Measurements from ENCODE around the gene SAMD1. TPM values are rescaled to one million over a fixed set of nuclear protein-coding genes. Genes with fewer than 3 reads are reported as not detected.
A peak's percentile ranks its signal among the peaks of the same experiment; 100 is the strongest.

SAMD1 gene
- total and polyA plus RNA-seq, 2 experiments from 2014 or later: 32.2 to 69.0 TPM

DNA sequence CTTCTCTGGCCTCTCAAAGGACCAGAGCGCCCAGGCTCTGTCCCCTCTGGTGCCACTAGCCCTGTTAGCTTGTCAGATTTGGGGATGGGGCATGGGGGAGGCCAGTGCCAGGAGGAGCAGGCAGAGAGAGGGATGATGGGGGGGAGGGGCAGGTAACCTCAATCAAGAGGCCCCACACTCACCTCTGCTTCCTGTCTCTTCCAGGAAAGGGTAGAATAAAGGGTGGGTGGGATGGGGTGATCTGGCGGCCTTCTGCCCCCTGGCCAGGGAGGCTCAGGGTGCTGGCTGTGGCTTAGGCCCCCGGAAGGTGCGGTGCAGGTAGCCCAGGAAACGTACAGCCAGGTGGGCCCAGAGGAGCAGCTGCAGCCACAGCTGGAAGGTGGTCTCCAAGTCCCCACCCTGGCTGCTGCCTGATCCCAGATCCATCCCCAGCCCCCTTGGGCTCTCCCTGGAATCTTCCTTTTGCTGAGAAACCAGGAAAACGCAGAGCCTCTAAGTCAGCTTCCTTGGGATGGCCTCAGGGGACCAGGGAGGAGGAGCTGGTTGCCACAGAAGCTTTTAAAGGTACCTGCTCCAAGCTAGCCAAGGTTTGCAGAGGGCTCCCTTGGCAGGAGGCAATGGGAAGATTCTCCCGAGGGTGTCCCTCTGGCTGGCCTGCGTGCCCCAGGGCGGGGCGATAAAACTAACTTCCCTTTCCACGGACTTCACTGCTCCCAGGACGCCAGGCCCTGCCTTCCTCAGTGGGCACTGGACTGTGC is 21.7 kb upstream of the SAMD1 start:
- Mint-ChIP-seq H3K9me3 (no peaks in the 10 kb centered on the region; the same call in 2 of the 3 replicates), H3K4me1 (peaks cover 36% of the 10 kb centered on the region), H3K27me3 (ENCODE audit: insufficient read depth, low read depth, poor library complexity) (peaks cover 4% of the 10 kb centered on the region), H3K4me3 (no peak overlapping the region; the same call in 2 of the 3 replicates), H3K36me3 (ENCODE audit: low read depth) (no peaks in the 10 kb centered on the region), H3K27ac (0 out of 2 replicates have a peak overlapping the region, but pooled peaks have one; percentile 27)
- Histone ChIP-seq H3K4me3 (0 out of 2 replicates have a peak overlapping the region, but pooled peaks have one; percentile 30), H3K4me2 (peak overlapping the region; percentile 68), H3K27me3 (ENCODE audit: insufficient read depth) (no peaks in the 10 kb centered on the region), H3K79me2 (replicated peaks; ENCODE audit: insufficient read depth) (peaks cover 17% of the 10 kb centered on the region), H3F3A (replicated peaks; ENCODE audit: low read depth) (peaks cover 15% of the 10 kb centered on the region), H2AFZ (no peak overlapping the region), H3K36me3 (ENCODE audit: insufficient read depth) (no peaks in the 10 kb centered on the region), H4K20me1 (replicated peaks; ENCODE audit: insufficient read depth) (peaks cover 11% of the 10 kb centered on the region), H3K4me1 (ENCODE audit: insufficient read depth) (peaks cover 42% of the 10 kb centered on the region), H3K27ac (ENCODE audit: low read depth) (0 out of 2 replicates have a peak overlapping the region, but pooled peaks have one; percentile 63), H3K9me2 (ENCODE audit: insufficient read depth) (no peaks in the 10 kb centered on the region)
- peak; percentile 34 for DNase-seq (ENCODE audit: low spot score)
- TF ChIP-seq CREB1 (CRISPR knock-in tag; IDR thresholded peaks at IDR 0.05; ENCODE audit: low read depth): no peak
- no peak for TF ChIP-seq ZNF331 (CRISPR knock-in tag; IDR thresholded peaks at IDR 0.05; ENCODE audit: low read depth)
- TF ChIP-seq, protein P1, sequence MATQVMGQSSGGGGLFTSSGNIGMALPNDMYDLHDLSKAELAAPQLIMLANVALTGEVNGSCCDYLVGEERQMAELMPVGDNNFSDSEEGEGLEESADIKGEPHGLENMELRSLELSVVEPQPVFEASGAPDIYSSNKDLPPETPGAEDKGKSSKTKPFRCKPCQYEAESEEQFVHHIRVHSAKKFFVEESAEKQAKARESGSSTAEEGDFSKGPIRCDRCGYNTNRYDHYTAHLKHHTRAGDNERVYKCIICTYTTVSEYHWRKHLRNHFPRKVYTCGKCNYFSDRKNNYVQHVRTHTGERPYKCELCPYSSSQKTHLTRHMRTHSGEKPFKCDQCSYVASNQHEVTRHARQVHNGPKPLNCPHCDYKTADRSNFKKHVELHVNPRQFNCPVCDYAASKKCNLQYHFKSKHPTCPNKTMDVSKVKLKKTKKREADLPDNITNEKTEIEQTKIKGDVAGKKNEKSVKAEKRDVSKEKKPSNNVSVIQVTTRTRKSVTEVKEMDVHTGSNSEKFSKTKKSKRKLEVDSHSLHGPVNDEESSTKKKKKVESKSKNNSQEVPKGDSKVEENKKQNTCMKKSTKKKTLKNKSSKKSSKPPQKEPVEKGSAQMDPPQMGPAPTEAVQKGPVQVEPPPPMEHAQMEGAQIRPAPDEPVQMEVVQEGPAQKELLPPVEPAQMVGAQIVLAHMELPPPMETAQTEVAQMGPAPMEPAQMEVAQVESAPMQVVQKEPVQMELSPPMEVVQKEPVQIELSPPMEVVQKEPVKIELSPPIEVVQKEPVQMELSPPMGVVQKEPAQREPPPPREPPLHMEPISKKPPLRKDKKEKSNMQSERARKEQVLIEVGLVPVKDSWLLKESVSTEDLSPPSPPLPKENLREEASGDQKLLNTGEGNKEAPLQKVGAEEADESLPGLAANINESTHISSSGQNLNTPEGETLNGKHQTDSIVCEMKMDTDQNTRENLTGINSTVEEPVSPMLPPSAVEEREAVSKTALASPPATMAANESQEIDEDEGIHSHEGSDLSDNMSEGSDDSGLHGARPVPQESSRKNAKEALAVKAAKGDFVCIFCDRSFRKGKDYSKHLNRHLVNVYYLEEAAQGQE (IDR thresholded peaks at IDR 0.05; ENCODE audit: unreplicated experiment): no peak
- TF ChIP-seq, protein P2, sequence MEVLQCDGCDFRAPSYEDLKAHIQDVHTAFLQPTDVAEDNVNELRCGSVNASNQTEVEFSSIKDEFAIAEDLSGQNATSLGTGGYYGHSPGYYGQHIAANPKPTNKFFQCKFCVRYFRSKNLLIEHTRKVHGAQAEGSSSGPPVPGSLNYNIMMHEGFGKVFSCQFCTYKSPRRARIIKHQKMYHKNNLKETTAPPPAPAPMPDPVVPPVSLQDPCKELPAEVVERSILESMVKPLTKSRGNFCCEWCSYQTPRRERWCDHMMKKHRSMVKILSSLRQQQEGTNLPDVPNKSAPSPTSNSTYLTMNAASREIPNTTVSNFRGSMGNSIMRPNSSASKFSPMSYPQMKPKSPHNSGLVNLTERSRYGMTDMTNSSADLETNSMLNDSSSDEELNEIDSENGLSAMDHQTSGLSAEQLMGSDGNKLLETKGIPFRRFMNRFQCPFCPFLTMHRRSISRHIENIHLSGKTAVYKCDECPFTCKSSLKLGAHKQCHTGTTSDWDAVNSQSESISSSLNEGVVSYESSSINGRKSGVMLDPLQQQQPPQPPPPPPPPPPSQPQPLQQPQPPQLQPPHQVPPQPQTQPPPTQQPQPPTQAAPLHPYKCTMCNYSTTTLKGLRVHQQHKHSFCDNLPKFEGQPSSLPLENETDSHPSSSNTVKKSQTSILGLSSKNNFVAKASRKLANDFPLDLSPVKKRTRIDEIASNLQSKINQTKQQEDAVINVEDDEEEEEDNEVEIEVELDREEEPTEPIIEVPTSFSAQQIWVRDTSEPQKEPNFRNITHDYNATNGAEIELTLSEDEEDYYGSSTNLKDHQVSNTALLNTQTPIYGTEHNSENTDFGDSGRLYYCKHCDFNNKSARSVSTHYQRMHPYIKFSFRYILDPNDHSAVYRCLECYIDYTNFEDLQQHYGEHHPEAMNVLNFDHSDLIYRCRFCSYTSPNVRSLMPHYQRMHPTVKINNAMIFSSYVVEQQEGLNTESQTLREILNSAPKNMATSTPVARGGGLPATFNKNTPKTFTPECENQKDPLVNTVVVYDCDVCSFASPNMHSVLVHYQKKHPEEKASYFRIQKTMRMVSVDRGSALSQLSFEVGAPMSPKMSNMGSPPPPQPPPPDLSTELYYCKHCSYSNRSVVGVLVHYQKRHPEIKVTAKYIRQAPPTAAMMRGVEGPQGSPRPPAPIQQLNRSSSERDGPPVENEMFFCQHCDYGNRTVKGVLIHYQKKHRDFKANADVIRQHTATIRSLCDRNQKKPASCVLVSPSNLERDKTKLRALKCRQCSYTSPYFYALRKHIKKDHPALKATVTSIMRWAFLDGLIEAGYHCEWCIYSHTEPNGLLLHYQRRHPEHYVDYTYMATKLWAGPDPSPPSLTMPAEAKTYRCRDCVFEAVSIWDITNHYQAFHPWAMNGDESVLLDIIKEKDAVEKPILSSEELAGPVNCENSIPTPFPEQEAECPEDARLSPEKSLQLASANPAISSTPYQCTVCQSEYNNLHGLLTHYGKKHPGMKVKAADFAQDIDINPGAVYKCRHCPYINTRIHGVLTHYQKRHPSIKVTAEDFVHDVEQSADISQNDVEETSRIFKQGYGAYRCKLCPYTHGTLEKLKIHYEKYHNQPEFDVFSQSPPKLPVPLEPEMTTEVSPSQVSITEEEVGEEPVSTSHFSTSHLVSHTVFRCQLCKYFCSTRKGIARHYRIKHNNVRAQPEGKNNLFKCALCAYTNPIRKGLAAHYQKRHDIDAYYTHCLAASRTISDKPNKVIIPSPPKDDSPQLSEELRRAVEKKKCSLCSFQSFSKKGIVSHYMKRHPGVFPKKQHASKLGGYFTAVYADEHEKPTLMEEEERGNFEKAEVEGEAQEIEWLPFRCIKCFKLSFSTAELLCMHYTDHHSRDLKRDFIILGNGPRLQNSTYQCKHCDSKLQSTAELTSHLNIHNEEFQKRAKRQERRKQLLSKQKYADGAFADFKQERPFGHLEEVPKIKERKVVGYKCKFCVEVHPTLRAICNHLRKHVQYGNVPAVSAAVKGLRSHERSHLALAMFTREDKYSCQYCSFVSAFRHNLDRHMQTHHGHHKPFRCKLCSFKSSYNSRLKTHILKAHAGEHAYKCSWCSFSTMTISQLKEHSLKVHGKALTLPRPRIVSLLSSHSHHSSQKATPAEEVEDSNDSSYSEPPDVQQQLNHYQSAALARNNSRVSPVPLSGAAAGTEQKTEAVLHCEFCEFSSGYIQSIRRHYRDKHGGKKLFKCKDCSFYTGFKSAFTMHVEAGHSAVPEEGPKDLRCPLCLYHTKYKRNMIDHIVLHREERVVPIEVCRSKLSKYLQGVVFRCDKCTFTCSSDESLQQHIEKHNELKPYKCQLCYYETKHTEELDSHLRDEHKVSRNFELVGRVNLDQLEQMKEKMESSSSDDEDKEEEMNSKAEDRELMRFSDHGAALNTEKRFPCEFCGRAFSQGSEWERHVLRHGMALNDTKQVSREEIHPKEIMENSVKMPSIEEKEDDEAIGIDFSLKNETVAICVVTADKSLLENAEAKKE (CRISPR knock-in tag; IDR thresholded peaks at IDR 0.05): no peak
- no peak for TF ChIP-seq POLR2AphosphoS5 (IDR thresholded peaks at IDR 0.05; ENCODE audit: low read depth)
- TF ChIP-seq EZH2phosphoT487 (IDR thresholded peaks at IDR 0.05; ENCODE audit: unreplicated experiment): no peak
- TF ChIP-seq NANOG (IDR thresholded peaks at IDR 0.05; ENCODE audit: borderline replicate concordance): no peak
- no peak for TF ChIP-seq STAT1 (IDR thresholded peaks at IDR 0.05; ENCODE audit: unreplicated experiment)
- TF ChIP-seq JUNB (IDR thresholded peaks at IDR 0.05; ENCODE audit: unreplicated experiment): no peak
- TF ChIP-seq, protein P3, sequence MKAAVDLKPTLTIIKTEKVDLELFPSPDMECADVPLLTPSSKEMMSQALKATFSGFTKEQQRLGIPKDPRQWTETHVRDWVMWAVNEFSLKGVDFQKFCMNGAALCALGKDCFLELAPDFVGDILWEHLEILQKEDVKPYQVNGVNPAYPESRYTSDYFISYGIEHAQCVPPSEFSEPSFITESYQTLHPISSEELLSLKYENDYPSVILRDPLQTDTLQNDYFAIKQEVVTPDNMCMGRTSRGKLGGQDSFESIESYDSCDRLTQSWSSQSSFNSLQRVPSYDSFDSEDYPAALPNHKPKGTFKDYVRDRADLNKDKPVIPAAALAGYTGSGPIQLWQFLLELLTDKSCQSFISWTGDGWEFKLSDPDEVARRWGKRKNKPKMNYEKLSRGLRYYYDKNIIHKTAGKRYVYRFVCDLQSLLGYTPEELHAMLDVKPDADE (IDR thresholded peaks at IDR 0.05): no peak
- no peak for TF ChIP-seq EZH2 (IDR thresholded peaks at IDR 0.05; ENCODE audit: low read depth, unreplicated experiment)
- TF ChIP-seq ZNF114 (CRISPR knock-in tag; IDR thresholded peaks at IDR 0.05): no peak
- TF ChIP-seq, protein P4, sequence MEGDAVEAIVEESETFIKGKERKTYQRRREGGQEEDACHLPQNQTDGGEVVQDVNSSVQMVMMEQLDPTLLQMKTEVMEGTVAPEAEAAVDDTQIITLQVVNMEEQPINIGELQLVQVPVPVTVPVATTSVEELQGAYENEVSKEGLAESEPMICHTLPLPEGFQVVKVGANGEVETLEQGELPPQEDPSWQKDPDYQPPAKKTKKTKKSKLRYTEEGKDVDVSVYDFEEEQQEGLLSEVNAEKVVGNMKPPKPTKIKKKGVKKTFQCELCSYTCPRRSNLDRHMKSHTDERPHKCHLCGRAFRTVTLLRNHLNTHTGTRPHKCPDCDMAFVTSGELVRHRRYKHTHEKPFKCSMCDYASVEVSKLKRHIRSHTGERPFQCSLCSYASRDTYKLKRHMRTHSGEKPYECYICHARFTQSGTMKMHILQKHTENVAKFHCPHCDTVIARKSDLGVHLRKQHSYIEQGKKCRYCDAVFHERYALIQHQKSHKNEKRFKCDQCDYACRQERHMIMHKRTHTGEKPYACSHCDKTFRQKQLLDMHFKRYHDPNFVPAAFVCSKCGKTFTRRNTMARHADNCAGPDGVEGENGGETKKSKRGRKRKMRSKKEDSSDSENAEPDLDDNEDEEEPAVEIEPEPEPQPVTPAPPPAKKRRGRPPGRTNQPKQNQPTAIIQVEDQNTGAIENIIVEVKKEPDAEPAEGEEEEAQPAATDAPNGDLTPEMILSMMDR (conservative IDR thresholded peaks at IDR 0.05; ENCODE audit: low read depth in 2 of 2): no peak
- ATAC-seq: no peak
